Effector CD4-positive, alpha-beta T cell (primary cell): ENCODE measurements around the gene REXO5.
"Not testable (repeated sequence)": the region's sequence is repeated elsewhere in the genome, so short reads cannot be mapped to it uniquely, and the experiment has no call there.

ENCODE experiments used
- DNase-seq: peaks from one replicate; pipeline ENCODE4 v3.0.0-alpha.2; 2020

REXO5 gene

GRCh38 chr16:20849589-20850390 is 43.5 kb downstream of the REXO5 start:
- DNase-seq = peak; percentile 48

GRCh38 chr16:20850981-20851380 is 44.7 kb downstream of the REXO5 start:
- DNase-seq = no peak

GRCh38 chr16:20851601-20852000 is 45.3 kb downstream of the REXO5 start:
- no peak for DNase-seq

GRCh38 chr16:20853143-20853542 is 46.8 kb downstream of the REXO5 start:
- DNase-seq = no peak

- DNase-seq = no peak
These were observed 47.8 kb downstream of the REXO5 start for GRCh38 chr16:20853981-20854620.

- no peak for DNase-seq
These were observed 48.6 kb downstream of the REXO5 start for GRCh38 chr16:20854963-20855362.

GRCh38 chr16:20857281-20857680 is 51.0 kb downstream of the REXO5 start:
- no peak for DNase-seq

- no peak for DNase-seq
These were observed 52.9 kb downstream of the REXO5 start for GRCh38 chr16:20859229-20859628.

- no peak for DNase-seq
These were observed 53.4 kb downstream of the REXO5 start for GRCh38 chr16:20859699-20860098.

- no peak for DNase-seq
These were observed 54.0 kb downstream of the REXO5 start for GRCh38 chr16:20860361-20860760.

GRCh38 chr16:20860995-20861394 is 54.7 kb downstream of the REXO5 start:
- DNase-seq = not testable (repeated sequence)

- no peak for DNase-seq
These were observed 56.0 kb downstream of the REXO5 start for GRCh38 chr16:20862162-20862960.

- DNase-seq = not testable (repeated sequence)
These were observed 58.0 kb downstream of the REXO5 start for GRCh38 chr16:20864376-20864775.

- no peak for DNase-seq
These were observed 59.2 kb downstream of the REXO5 start for GRCh38 chr16:20865420-20866131.

- DNase-seq = no peak
These were observed 59.9 kb downstream of the REXO5 start for GRCh38 chr16:20866145-20866772.

- no peak for DNase-seq
These were observed 60.5 kb downstream of the REXO5 start for GRCh38 chr16:20866801-20867200.

- no peak for DNase-seq
These were observed 61.3 kb downstream of the REXO5 start for GRCh38 chr16:20867585-20867984.

- DNase-seq = no peak
These were observed 62.6 kb downstream of the REXO5 start for GRCh38 chr16:20868890-20869289.

GRCh38 chr16:20870122-20870820 is 63.9 kb downstream of the REXO5 start:
- no peak for DNase-seq

GRCh38 chr16:20871258-20871657 is 64.9 kb downstream of the REXO5 start:
- no peak for DNase-seq

- DNase-seq = no peak
These were observed 65.9 kb downstream of the REXO5 start for GRCh38 chr16:20871941-20872815.
